ENCODE measurements around the gene GDPD5. TPM values are rescaled to one million over a fixed set of nuclear protein-coding genes. Genes with fewer than 3 reads are reported as not detected.

The GDPD5 gene
- total RNA-seq, 4 donors from 2014 or later = 5.1 to 9.3 (median 8.4) TPM

GRCh38 chr11:75437966-75438659, 87.6 kb downstream of the GDPD5 start:
- Histone ChIP-seq H3K4me3 (no peak overlapping the region), H3K36me3 (peaks cover 0 to 21% (median 7%) of the 10 kb centered on the region in 4 donors), H3K4me1 (peaks cover 0 to 9% (median 4%) of the 10 kb centered on the region in 4 donors), H3K27me3 (peaks cover 0 to 6% (median 0%) of the 10 kb centered on the region in 4 donors), H3K27ac (replicated peaks in 1 of 4) (no peak overlapping the region), H3K9me3 (no peaks in the 10 kb centered on the region)
- no peak for TF ChIP-seq POLR2AphosphoS5 (IDR thresholded peaks at IDR 0.05)
- TF ChIP-seq POLR2A (IDR thresholded peaks at IDR 0.05; ENCODE audit: low read depth) = no peak
- TF ChIP-seq EP300 (IDR thresholded peaks at IDR 0.05) = no peak
- no peak for TF ChIP-seq CTCF (IDR thresholded peaks at IDR 0.05)
- intact Hi-C loops (cut with DNase I) = no loop called here
- no peak for DNase-seq (ENCODE audit: extremely low spot score)
- WGBS = 91% methylated on average over 12 of the region's 13 CpGs

GRCh38 chr11:75436806-75437205, 88.9 kb downstream of the GDPD5 start:
- Histone ChIP-seq H3K36me3 (peaks cover 0 to 14% (median 6%) of the 10 kb centered on the region in 4 donors), H3K27me3 (peaks cover 0 to 19% (median 0%) of the 10 kb centered on the region in 4 donors)
- WGBS = 87% methylated on average over 9 of the region's 9 CpGs

GRCh38 chr11:75435571-75435925, 90.2 kb downstream of the GDPD5 start:
- Histone ChIP-seq H3K4me3 (no peak overlapping the region), H3K27ac (replicated peaks in 1 of 4) (no peak overlapping the region), H3K9me3 (no peaks in the 10 kb centered on the region), H3K4me1 (peaks cover 4 to 10% (median 5%) of the 10 kb centered on the region in 4 donors), H3K36me3 (peaks cover 0 to 14% (median 6%) of the 10 kb centered on the region in 4 donors), H3K27me3 (peaks cover 0 to 31% (median 10%) of the 10 kb centered on the region in 4 donors)
- intact Hi-C loops (cut with DNase I) = no loop called here
- TF ChIP-seq EP300 (IDR thresholded peaks at IDR 0.05) (no peak), POLR2AphosphoS5 (IDR thresholded peaks at IDR 0.05) (no peak), POLR2A (IDR thresholded peaks at IDR 0.05; ENCODE audit: low read depth) (no peak), CTCF (IDR thresholded peaks at IDR 0.05) (no peak)
- 91% methylated on average over 6 of the region's 9 CpGs for WGBS
- DNase-seq (ENCODE audit: extremely low spot score) = no peak

More at GRCh38 chr11:75436806-75437205, 88.9 kb downstream of the GDPD5 start:
- no peak overlapping the region for H3K27ac ChIP-seq (replicated peaks in 1 of 4)
- no peak overlapping the region for H3K4me3 ChIP-seq
- no peaks in the 10 kb centered on the region for H3K9me3 ChIP-seq
- H3K4me1 ChIP-seq = peaks cover 0 to 8% (median 2%) of the 10 kb centered on the region in 4 donors
- no peak for DNase-seq (ENCODE audit: extremely low spot score)
- TF ChIP-seq POLR2A (IDR thresholded peaks at IDR 0.05; ENCODE audit: low read depth) = no peak
- TF ChIP-seq CTCF (IDR thresholded peaks at IDR 0.05) = no peak
- TF ChIP-seq POLR2AphosphoS5 (IDR thresholded peaks at IDR 0.05) = no peak
- no peak for TF ChIP-seq EP300 (IDR thresholded peaks at IDR 0.05)
- intact Hi-C loops (cut with DNase I) = no loop called here

GRCh38 chr11:75434886-75435570, 90.7 kb downstream of the GDPD5 start:
- DNase-seq (ENCODE audit: extremely low spot score) = no peak
- peaks cover 0 to 14% (median 6%) of the 10 kb centered on the region in 4 donors for H3K36me3 ChIP-seq
- intact Hi-C loops (cut with DNase I) = no loop called here
- H3K27me3 ChIP-seq = peaks cover 0 to 36% (median 12%) of the 10 kb centered on the region in 4 donors
- H3K27ac ChIP-seq (replicated peaks in 1 of 4) = no peak overlapping the region
- 87% methylated on average over 8 of the region's 12 CpGs for WGBS
- H3K4me3 ChIP-seq = no peak overlapping the region
- H3K4me1 ChIP-seq = peaks cover 5 to 14% (median 10%) of the 10 kb centered on the region in 4 donors
- TF ChIP-seq EP300 (IDR thresholded peaks at IDR 0.05) (no peak), POLR2A (IDR thresholded peaks at IDR 0.05; ENCODE audit: low read depth) (no peak), CTCF (IDR thresholded peaks at IDR 0.05) (no peak), POLR2AphosphoS5 (IDR thresholded peaks at IDR 0.05) (no peak)
- H3K9me3 ChIP-seq = no peaks in the 10 kb centered on the region
